HUES48 (cell line): ENCODE measurements around the gene KDM1B.

Experiments
- H3K27ac ChIP-seq: one replicate; pipeline ENCODE4 v1.7.0; 2013; ENCODE audit warnings: low read depth, low read length, inconsistent platforms
- H3K27me3 ChIP-seq: 2 replicates; pipeline ENCODE4 v1.6.1; 2013; ENCODE audit warnings: mild to moderate bottlenecking, low read length; ENCODE audit not compliant: control insufficient read depth, insufficient read depth
- H3K36me3 ChIP-seq: 2 replicates; pipeline ENCODE4 v1.6.1; 2013; ENCODE audit warnings: low read length; ENCODE audit not compliant: control insufficient read depth, insufficient read depth
- H3K4me1 ChIP-seq: 2 replicates; pipeline ENCODE4 v1.6.1; 2013; ENCODE audit warnings: mild to moderate bottlenecking, low read length; ENCODE audit not compliant: control insufficient read depth, insufficient read depth
- H3K4me3 ChIP-seq: 2 replicates; pipeline ENCODE4 v1.5.1; 2013; ENCODE audit warnings: mild to moderate bottlenecking, low read depth, low read length
- H3K9ac ChIP-seq: 2 replicates; pipeline ENCODE4 v1.6.1; 2013; ENCODE audit warnings: mild to moderate bottlenecking, low read depth, low read length, moderate library complexity
- H3K9me3 ChIP-seq: 2 replicates; pipeline ENCODE4 v1.6.1; 2013; ENCODE audit warnings: low read length; ENCODE audit not compliant: control insufficient read depth, insufficient read depth

The KDM1B gene

DNA sequence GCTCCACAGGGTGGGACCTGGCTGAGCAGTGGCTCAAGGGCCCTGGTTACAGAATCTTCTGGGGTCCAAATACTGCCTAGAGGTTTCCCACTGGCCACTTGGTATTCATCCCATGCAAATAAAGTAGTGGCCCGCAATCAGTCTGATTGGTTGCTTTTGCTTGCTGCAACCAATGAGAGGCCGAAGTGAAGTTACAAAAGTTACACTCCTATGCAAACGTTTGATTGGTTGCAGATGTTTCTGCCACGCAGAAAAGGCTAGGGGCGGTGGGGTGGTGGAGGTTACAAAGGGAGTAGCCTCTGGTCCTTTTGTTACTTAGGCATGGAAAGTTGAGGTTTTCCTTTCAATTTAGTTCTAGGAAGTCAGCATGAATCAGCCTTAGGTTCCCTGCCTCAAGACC, 29.1 kb upstream of the KDM1B start:
- no peak overlapping the region for H3K4me3 ChIP-seq
- H3K9me3 ChIP-seq, result no peaks in the 10 kb centered on the region
- peaks cover 4% of the 10 kb centered on the region; the same call in 1 of the 2 replicates for H3K4me1 ChIP-seq
- H3K9ac ChIP-seq, result no peak overlapping the region
- H3K36me3 ChIP-seq, result peaks cover 5% of the 10 kb centered on the region; the same call in 1 of the 2 replicates
- H3K27ac ChIP-seq, result no peak overlapping the region
- H3K27me3 ChIP-seq, result peaks cover 16% of the 10 kb centered on the region

DNA sequence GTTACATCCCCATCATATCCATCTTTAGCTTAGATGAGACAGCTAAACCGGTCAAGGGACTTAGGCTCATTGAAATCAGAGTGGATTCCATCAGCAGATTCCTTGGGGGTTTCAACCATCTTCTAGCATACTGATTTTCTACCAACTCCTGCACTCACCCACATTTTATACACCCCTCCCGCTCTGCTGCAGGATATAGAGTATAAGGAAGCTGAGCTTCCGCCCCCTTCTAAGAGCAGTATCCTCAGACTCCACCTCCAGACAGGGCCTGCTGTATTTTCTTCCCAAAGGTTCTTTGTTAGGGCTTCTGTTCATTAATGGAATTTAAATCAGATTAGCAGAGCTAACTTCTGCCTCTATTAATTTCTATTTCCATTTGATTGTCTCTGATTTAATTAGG, 22.9 kb upstream of the KDM1B start:
- Histone ChIP-seq H3K36me3 (peaks cover 29% of the 10 kb centered on the region), H3K27ac (no peak overlapping the region), H3K27me3 (no peaks in the 10 kb centered on the region), H3K9me3 (no peaks in the 10 kb centered on the region), H3K9ac (no peak overlapping the region), H3K4me1 (no peaks in the 10 kb centered on the region), H3K4me3 (no peak overlapping the region)

DNA sequence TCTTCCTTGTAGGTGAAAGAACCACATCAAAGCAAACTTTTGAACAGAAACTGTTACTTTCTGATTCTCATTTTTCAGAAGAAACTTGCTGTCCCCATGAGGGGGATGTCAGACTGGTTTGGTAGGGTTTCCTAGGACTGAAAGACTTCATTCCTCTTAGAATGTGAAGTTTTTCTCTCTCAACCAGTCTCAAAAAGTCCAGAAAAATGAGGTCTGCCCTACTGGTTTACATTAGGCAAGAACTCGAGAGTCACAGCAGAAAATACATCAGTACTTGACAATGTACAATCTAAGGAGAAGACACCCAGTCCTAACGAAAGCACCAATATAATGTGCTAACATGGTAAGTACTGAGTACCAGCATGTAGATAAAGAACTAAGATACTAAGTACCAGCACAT, 20.1 kb upstream of the KDM1B start:
- H3K4me3 ChIP-seq, result no peak overlapping the region
- H3K27ac ChIP-seq, result no peak overlapping the region
- no peaks in the 10 kb centered on the region for H3K9me3 ChIP-seq
- H3K9ac ChIP-seq, result no peak overlapping the region
- H3K36me3 ChIP-seq, result peaks cover 42% of the 10 kb centered on the region
- H3K27me3 ChIP-seq, result no peaks in the 10 kb centered on the region
- H3K4me1 ChIP-seq, result no peaks in the 10 kb centered on the region

DNA sequence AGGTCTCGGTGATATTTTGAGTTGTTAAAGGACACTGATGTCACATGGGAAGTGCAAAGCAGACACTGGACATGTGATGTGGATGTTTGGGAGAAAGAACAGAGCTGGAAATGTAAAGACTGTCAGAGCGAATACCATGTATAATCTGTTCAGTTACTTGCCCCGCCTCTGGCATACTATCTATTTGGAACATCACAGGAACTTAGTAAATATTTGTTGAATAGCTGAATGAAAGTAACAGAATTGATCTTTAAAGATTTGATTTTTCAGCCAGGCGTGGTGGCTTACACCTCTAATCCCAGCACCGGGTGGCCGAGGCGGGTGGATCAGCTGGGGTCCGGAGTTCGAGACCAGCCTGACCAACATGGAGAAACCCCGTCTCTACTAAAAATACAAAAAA, 19.0 kb upstream of the KDM1B start:
- no peaks in the 10 kb centered on the region for H3K4me1 ChIP-seq
- H3K36me3 ChIP-seq, result peaks cover 51% of the 10 kb centered on the region
- no peak overlapping the region for H3K27ac ChIP-seq
- H3K9me3 ChIP-seq, result no peaks in the 10 kb centered on the region
- H3K27me3 ChIP-seq, result no peaks in the 10 kb centered on the region
- H3K9ac ChIP-seq, result no peak overlapping the region
- no peak overlapping the region for H3K4me3 ChIP-seq

DNA sequence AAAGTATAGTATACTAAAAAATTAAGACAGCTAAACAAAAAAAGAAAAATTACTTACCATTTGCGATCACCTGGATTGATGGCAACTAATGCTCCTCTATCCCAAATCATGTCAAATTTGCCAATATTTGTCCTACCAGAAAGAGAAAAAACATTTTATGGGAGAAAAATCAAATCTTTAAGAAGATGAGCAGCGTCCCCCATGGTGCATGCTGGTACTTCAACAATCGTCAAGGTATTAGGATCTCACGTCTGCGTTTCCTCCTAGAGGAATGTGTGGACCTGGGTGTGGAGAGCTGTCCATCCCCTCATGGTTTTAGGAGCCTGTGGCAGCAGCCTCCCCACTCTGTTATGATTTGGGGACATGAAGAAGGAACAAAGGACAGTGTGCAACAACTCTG, 16.3 kb upstream of the KDM1B start:
- Histone ChIP-seq H3K36me3 (peaks cover 54% of the 10 kb centered on the region), H3K27ac (no peak overlapping the region), H3K27me3 (no peaks in the 10 kb centered on the region), H3K9ac (no peak overlapping the region), H3K9me3 (no peaks in the 10 kb centered on the region), H3K4me3 (no peak overlapping the region), H3K4me1 (no peaks in the 10 kb centered on the region)

DNA sequence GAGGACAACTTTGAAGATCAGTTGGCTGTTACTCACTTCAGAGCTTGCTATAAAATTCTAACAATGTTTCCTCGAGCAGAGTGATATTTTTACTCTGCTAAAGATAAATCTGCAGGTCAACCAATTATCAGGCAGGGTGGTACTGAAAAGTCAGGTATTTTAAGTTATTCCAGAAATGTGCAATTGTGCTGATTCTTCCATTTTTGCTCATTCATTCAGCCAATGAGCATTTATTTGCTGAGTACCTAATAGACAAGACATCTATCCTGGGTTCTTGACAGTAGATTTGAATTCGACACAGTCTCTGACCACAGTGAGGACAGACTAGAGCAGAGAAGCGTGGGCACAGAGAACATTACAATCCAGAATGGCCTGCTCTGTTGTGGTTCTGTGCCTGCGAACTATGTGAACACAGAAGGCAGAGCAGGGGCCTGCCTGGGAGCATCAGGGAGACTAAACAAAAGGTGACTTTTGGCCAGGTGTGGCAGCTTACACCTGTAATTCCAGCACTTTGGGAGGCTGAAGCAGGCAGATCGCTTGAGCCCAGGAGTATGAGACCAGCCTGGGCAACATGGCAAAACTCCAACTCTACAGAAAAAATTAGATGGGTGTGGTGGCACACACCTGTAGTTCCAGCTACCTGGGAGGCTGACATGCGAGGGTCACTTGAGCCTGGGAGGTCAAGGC, 15.1 kb upstream of the KDM1B start:
- H3K36me3 ChIP-seq, result peaks cover 51% of the 10 kb centered on the region
- H3K4me1 ChIP-seq, result no peaks in the 10 kb centered on the region
- H3K4me3 ChIP-seq, result no peak overlapping the region
- no peaks in the 10 kb centered on the region for H3K9me3 ChIP-seq
- no peak overlapping the region for H3K9ac ChIP-seq
- no peak overlapping the region for H3K27ac ChIP-seq
- H3K27me3 ChIP-seq, result no peaks in the 10 kb centered on the region

DNA sequence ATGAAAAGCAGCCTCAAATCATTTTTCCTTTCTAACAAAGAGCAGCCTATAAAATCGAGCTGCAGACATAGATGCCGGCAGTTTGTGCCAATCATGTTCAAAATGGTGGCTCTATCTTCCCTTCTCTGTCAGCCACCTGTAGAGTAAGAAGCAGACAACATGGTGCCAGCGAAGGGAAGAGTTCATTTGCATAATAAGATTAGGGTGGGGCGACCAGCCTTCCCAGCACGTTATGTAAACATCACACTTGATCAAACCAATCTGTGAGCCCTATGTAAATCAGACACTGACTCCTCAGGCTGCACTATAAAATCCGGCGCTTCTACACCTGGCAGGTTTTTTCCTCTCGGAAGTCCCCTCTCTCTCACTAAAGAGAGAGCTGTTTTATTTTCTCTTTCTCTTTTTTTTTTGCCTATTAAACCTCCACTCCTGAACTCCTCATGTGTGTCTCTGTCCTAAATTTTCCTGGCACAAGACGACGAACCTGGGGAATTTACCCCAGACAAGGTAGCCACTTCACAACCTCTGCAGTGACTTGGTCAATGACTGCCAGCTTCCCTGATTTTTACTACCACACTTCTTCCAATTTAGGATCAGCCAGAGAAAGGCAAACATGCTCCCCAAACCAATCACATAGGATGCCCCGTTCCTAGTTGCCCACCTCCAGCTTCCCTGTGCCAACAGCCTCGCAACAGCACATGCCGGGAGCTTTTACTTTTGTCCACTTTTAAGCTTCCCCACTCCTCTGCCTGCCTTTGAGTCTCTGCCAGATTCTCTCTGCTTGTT, 13.2 kb upstream of the KDM1B start:
- Histone ChIP-seq H3K27me3 (no peaks in the 10 kb centered on the region), H3K9ac (no peak overlapping the region), H3K27ac (no peak overlapping the region), H3K9me3 (no peaks in the 10 kb centered on the region), H3K4me1 (no peaks in the 10 kb centered on the region), H3K4me3 (no peak overlapping the region), H3K36me3 (peaks cover 47% of the 10 kb centered on the region)

DNA sequence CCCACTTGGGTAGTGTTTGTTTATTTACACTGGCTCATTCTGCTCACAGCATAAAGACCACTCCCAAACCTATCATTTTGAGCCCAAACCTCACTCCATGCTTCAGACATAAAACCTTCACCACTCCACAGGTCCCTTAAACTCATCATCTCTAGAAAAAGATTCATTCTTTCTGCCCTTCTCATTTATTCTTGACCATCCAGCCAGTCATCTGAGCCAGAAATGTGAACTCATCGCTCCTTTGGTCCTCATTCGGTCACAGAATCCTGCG, 12.7 kb upstream of the KDM1B start:
- H3K36me3 ChIP-seq, result peaks cover 52% of the 10 kb centered on the region
- H3K9ac ChIP-seq, result no peak overlapping the region
- H3K4me1 ChIP-seq, result no peaks in the 10 kb centered on the region
- no peak overlapping the region for H3K4me3 ChIP-seq
- no peaks in the 10 kb centered on the region for H3K27me3 ChIP-seq
- H3K9me3 ChIP-seq, result no peaks in the 10 kb centered on the region
- H3K27ac ChIP-seq, result no peak overlapping the region

DNA sequence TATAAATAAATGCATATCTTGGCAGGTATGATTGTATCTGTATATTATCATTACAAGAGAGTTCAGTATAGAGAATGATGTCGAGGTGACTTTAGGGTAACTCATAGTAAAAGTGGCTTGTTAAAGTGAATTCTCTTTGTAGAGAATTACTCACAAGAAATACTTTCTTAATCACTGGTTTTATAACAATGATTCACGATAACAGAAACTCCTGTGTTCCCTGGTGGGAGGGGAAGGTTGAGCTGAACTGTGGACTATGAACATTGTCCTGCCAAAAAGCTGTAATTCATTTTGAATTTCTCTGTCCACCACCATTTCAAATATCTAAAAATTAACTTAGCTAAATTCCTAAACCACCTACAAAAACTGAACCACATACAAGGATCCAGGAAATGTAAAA, 8.1 kb upstream of the KDM1B start:
- Histone ChIP-seq H3K4me1 (no peaks in the 10 kb centered on the region), H3K27me3 (no peaks in the 10 kb centered on the region), H3K27ac (no peak overlapping the region), H3K9ac (no peak overlapping the region), H3K36me3 (peaks cover 35% of the 10 kb centered on the region), H3K9me3 (no peaks in the 10 kb centered on the region), H3K4me3 (no peak overlapping the region)

DNA sequence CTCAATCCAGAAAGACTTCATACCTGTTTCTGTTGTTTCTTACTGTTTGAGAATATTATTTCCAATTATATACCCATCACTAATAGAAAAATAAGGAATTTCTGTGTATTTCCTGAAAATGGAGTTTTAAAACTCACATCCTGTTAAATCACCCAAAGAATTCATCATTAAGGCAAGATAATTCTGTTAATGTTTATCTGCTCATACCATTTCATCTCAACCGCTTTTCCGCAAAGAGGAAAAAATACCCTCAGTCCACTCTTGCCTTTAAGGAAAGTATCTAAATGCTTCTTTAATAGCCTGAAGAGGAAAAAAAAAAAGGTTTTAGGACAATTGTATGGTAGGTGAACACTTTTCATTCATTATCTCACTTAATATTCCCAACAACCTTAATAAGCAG, 7.6 kb upstream of the KDM1B start:
- Histone ChIP-seq H3K27me3 (no peaks in the 10 kb centered on the region), H3K4me3 (no peak overlapping the region), H3K4me1 (no peaks in the 10 kb centered on the region), H3K36me3 (peaks cover 32% of the 10 kb centered on the region), H3K27ac (no peak overlapping the region), H3K9me3 (no peaks in the 10 kb centered on the region), H3K9ac (no peak overlapping the region)

DNA sequence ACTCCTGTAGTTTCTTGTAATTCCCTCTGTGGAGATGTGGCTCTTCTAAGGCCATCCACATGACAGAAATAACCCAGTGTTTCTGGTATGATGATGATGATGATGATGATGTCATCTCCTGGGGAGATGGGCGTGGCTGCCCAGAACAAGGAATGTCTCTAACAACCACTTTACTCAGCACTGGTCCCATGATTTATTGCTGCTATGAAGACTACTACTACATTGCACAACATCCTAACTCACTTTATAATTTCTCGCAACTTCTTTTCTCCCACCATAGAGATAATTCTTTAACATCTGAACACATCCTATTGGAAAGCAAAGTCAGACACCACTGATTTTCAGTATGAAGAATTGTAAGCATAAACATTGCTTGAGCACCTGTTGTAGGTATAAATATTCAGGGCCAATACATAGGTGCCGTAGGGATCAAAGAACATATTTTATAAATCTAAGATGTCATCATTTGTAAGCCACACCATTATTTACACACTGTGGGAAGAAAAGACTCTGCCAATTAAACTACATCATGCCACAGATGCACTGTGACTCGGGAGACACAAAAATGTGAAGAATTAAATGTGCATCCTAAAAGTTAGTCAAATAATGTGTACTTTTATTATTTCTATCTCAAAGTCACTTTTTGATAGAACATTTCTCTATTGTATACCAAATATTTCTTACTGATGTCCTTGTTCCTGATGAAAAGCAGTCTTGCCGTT, 6.8 kb upstream of the KDM1B start:
- Histone ChIP-seq H3K36me3 (peaks cover 24% of the 10 kb centered on the region), H3K9me3 (no peaks in the 10 kb centered on the region), H3K4me3 (no peak overlapping the region), H3K27me3 (no peaks in the 10 kb centered on the region), H3K4me1 (peaks cover 5% of the 10 kb centered on the region), H3K9ac (no peak overlapping the region), H3K27ac (no peak overlapping the region)
